Upper lobe of right lung (tissue), 1 donor: ENCODE data around the gene USB1. TPM values are rescaled to one million over a fixed set of nuclear protein-coding genes. Genes with fewer than 3 reads are reported as not detected.
A peak's percentile ranks its signal among the peaks of the same experiment; 100 is the strongest.

ENCODE experiments used
- ATAC-seq: fragments of 200-7000 bp; cut with Tn5 transposase; one replicate; pipeline ENCODE4 v1.9.1; 2020; ENCODE audit warnings: mild to moderate bottlenecking, moderate library complexity
- DNase-seq: peaks from one replicate; pipeline ENCODE4 v3.0.0-alpha.2; 2020
- H3K27ac ChIP-seq: fragments of 200-600 bp; one replicate; pipeline ENCODE4 v1.8.0; 2022
- H3K27me3 ChIP-seq: fragments of 200-600 bp; one replicate; pipeline ENCODE4 v1.8.0; 2022; ENCODE audit warnings: mild to moderate bottlenecking
- H3K36me3 ChIP-seq: fragments of 200-600 bp; one replicate; pipeline ENCODE4 v1.8.0; 2022
- H3K4me1 ChIP-seq: fragments of 200-600 bp; one replicate; pipeline ENCODE4 v1.8.0; 2022
- H3K4me3 ChIP-seq: fragments of 200-600 bp; one replicate; pipeline ENCODE4 v1.8.0; 2022; ENCODE audit warnings: mild to moderate bottlenecking
- H3K9me3 ChIP-seq: fragments of 200-600 bp; one replicate; pipeline ENCODE4 v1.8.0; 2022
- CTCF ChIP-seq: fragments of 200-600 bp; IDR thresholded peaks from one replicate; pipeline ENCODE4 v1.8.0; 2022; ENCODE audit warnings: antibody characterized with exemption
- intact Hi-C: fragments of 100-400 bp; cut with DNase I; formaldehyde crosslinking; loops from one replicate; pipeline ENCODE4 v1.11.0; 2022
- total RNA-seq: library from RNA; stranded (reverse); fragmentation: NEBNext Ultra II Directional; extraction: Animal tissue kit (Norgen Biotek cat#: 25700); gene quantifications from one replicate; pipeline ENCODE4 v1.2.1, GENCODE V29; 2021
- donor health status: DM: no; HTN: yes; CAD: no; lungs with severe emphysema.

The USB1 gene
- total RNA-seq, 1 donor from 2014 or later: 37.4 TPM

GRCh38 chr16:57993438-57993837 lies 7.8 kb upstream of the USB1 start:
- DNase-seq: no peak
- intact Hi-C loops: no loop called here
- Histone ChIP-seq H3K36me3 (peaks cover 23% of the 10 kb centered on the region), H3K27me3 (no peaks in the 10 kb centered on the region), H3K9me3 (no peaks in the 10 kb centered on the region), H3K27ac (peak overlapping the region; percentile 60), H3K4me3 (no peak overlapping the region), H3K4me1 (peaks cover 28% of the 10 kb centered on the region)
- TF ChIP-seq CTCF: no peak
- ATAC-seq: peak; percentile 1

- Histone ChIP-seq H3K36me3 (peaks cover 23% of the 10 kb centered on the region), H3K27me3 (no peaks in the 10 kb centered on the region), H3K9me3 (no peaks in the 10 kb centered on the region), H3K4me1 (peaks cover 33% of the 10 kb centered on the region), H3K27ac (no peak overlapping the region), H3K4me3 (no peak overlapping the region)
- ATAC-seq (no peak), DNase-seq (peak; percentile 65)
- intact Hi-C loops: no loop called here
- no peak for TF ChIP-seq CTCF
Observed at GRCh38 chr16:57993897-57994296, 7.3 kb upstream of the USB1 start.

- Histone ChIP-seq H3K9me3 (no peaks in the 10 kb centered on the region), H3K4me3 (no peak overlapping the region), H3K27me3 (no peaks in the 10 kb centered on the region), H3K36me3 (peaks cover 23% of the 10 kb centered on the region), H3K4me1 (peaks cover 36% of the 10 kb centered on the region), H3K27ac (no peak overlapping the region)
- intact Hi-C loops: no loop called here
- no peak for TF ChIP-seq CTCF
- ATAC-seq (no peak), DNase-seq (no peak)
Observed at GRCh38 chr16:57994361-57994760, 6.8 kb upstream of the USB1 start.

GRCh38 chr16:57994778-57995177 lies 6.4 kb upstream of the USB1 start:
- no peak overlapping the region for H3K27ac ChIP-seq
- H3K4me3 ChIP-seq: no peak overlapping the region
- H3K4me1 ChIP-seq: peaks cover 40% of the 10 kb centered on the region
- H3K36me3 ChIP-seq: peaks cover 23% of the 10 kb centered on the region
- H3K27me3 ChIP-seq: no peaks in the 10 kb centered on the region
- ATAC-seq: peak; percentile 54
- peak; percentile 84 for DNase-seq
- intact Hi-C loops: no loop called here
- no peaks in the 10 kb centered on the region for H3K9me3 ChIP-seq
- peak; percentile 41 for TF ChIP-seq CTCF

- H3K4me3 ChIP-seq: no peak overlapping the region
- no peaks in the 10 kb centered on the region for H3K27me3 ChIP-seq
- ATAC-seq (no peak), DNase-seq (no peak)
- intact Hi-C loops: no loop called here
- H3K36me3 ChIP-seq: peaks cover 23% of the 10 kb centered on the region
- H3K27ac ChIP-seq: no peak overlapping the region
- no peaks in the 10 kb centered on the region for H3K9me3 ChIP-seq
- no peak for TF ChIP-seq CTCF
- H3K4me1 ChIP-seq: peaks cover 40% of the 10 kb centered on the region
Observed at GRCh38 chr16:57995721-57996405, 5.3 kb upstream of the USB1 start.
